Measurements from ENCODE around the gene MYBPH.

DNA sequence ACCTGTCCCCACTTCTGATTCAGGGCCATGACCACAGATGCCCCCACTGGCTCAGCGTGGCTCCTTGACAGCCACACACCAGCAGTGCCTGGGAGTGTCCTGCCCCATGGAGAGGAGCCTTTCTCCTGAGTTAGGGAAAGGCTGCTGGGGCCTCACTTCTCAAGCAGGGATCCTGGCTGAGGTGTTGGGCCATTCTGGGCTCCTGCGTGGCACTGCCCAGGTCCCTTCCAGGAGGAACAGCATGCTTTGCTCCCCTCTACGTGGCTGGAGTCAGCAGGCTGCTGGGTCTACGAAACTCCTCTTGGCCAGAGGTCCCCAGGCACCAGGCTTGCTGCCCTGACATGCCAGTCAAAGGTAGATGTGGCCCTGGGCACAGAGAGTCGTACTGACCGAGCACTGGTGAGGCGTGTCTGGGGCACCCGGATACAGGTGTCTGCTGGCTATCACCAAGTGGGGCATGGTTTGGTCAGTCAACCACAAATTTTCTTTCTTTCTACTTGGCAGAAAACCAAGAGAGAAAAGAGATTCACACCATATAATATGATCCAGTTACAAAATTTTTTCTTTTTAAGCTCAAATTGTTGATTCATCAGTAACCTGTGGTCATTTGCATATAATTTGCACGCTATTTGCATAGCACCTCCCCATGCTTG is 44.0 kb downstream of the MYBPH start:
- TF ChIP-seq, protein P1, sequence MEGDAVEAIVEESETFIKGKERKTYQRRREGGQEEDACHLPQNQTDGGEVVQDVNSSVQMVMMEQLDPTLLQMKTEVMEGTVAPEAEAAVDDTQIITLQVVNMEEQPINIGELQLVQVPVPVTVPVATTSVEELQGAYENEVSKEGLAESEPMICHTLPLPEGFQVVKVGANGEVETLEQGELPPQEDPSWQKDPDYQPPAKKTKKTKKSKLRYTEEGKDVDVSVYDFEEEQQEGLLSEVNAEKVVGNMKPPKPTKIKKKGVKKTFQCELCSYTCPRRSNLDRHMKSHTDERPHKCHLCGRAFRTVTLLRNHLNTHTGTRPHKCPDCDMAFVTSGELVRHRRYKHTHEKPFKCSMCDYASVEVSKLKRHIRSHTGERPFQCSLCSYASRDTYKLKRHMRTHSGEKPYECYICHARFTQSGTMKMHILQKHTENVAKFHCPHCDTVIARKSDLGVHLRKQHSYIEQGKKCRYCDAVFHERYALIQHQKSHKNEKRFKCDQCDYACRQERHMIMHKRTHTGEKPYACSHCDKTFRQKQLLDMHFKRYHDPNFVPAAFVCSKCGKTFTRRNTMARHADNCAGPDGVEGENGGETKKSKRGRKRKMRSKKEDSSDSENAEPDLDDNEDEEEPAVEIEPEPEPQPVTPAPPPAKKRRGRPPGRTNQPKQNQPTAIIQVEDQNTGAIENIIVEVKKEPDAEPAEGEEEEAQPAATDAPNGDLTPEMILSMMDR (IDR thresholded peaks at IDR 0.05 in 8 of 11, conservative IDR thresholded peaks at IDR 0.05 in 3 of 11), result no peak
- no peak for TF ChIP-seq POLR2AphosphoS5 (IDR thresholded peaks at IDR 0.05)
